OCI-LY7 (cell line): ENCODE results near the gene ZNF836. TPM values are rescaled to one million over a fixed set of nuclear protein-coding genes. Genes with fewer than 3 reads are reported as not detected.

Experiments used
- BruUV-seq: library from RNA; stranded (reverse); fragments of 400-500 nt; replicated peaks from 2 replicates; lab custom pipeline; 2021; lab: Mats Ljungman, UMichigan
- CTCF ChIA-PET: fragments of 300-600 bp; sonication (Branson Sonifier 250); formaldehyde crosslinking; loops from one replicate; lab custom pipeline; 2022; ENCODE audit warnings: antibody characterized with exemption; ENCODE audit not compliant: unreplicated experiment; lab: Charles Lee
- POLR2A ChIA-PET: fragments of 300-600 bp; sonication (Branson Sonifier 250); formaldehyde crosslinking; loops from one replicate; lab custom pipeline; 2022; ENCODE audit warnings: antibody characterized with exemption; lab: Charles Lee
- DNase-seq: peaks from one replicate; pipeline ENCODE4 v3.0.0-alpha.2; 2015; ENCODE audit warnings: low spot score
- H2AFZ ChIP-seq: fragments of 200-600 bp; sonication (generic), shearing (Covaris generic); 2 replicates; pipeline ENCODE4 v1.6.1; 2014; ENCODE audit warnings: mild to moderate bottlenecking, antibody characterized with exemption, low read length, moderate library complexity
- H3K27ac ChIP-seq: fragments of 200-600 bp; sonication (generic); 2 replicates; pipeline ENCODE4 v1.5.1; 2014; ENCODE audit warnings: mixed run types, low read depth, mild to moderate bottlenecking, moderate library complexity, low read length, inconsistent platforms; ENCODE audit not compliant: poor library complexity, severe bottlenecking
- H3K36me3 ChIP-seq: fragments of 200-600 bp; sonication (generic); 2 replicates; pipeline ENCODE4 v1.6.1; 2014; ENCODE audit warnings: mild to moderate bottlenecking, antibody characterized with exemption, low read length, moderate library complexity, mixed read lengths; ENCODE audit not compliant: insufficient read depth
- H3K4me1 ChIP-seq: fragments of 200-600 bp; sonication (generic); 2 replicates; pipeline ENCODE4 v1.5.1; 2014; ENCODE audit warnings: mild to moderate bottlenecking, low read length; ENCODE audit not compliant: insufficient read depth, poor library complexity, severe bottlenecking
- H3K4me2 ChIP-seq: fragments of 200-600 bp; sonication (generic); 2 replicates; pipeline ENCODE4 v1.6.1; 2014; ENCODE audit warnings: mild to moderate bottlenecking, low read length
- H3K4me3 ChIP-seq: fragments of 200-600 bp; sonication (generic); 2 replicates; pipeline ENCODE4 v1.5.1; 2014; ENCODE audit warnings: mild to moderate bottlenecking, low read depth, low read length; ENCODE audit not compliant: poor library complexity, severe bottlenecking
- H3K79me2 ChIP-seq: fragments of 200-600 bp; sonication (generic); 2 replicates; pipeline ENCODE4 v1.6.1; 2016; ENCODE audit warnings: low read depth, mild to moderate bottlenecking, low read length, moderate library complexity, mixed read lengths; ENCODE audit not compliant: insufficient read depth
- H3K9me2 ChIP-seq: fragments of 200-600 bp; sonication (generic); 2 replicates; pipeline ENCODE4 v1.6.1; 2016; ENCODE audit warnings: mild to moderate bottlenecking, low read length, mixed read lengths; ENCODE audit not compliant: insufficient read depth
- H3K9me3 ChIP-seq: fragments of 200-600 bp; sonication (generic); 2 replicates; pipeline ENCODE4 v1.6.1; 2014; ENCODE audit warnings: mild to moderate bottlenecking, mixed run types, low read length, mixed read lengths
- H4K20me1 ChIP-seq: fragments of 200-600 bp; sonication (generic); 2 replicates; pipeline ENCODE4 v1.6.1; 2014; ENCODE audit warnings: mild to moderate bottlenecking, antibody characterized with exemption, low read length, moderate library complexity, mixed read lengths; ENCODE audit not compliant: insufficient read depth
- EZH2phosphoT487 ChIP-seq: fragments of 200-600 bp; sonication (generic); IDR thresholded peaks from 2 replicates; pipeline ENCODE4 v1.6.1; 2018; ENCODE audit warnings: low read depth, borderline replicate concordance, mild to moderate bottlenecking, mixed run types, antibody characterized with exemption, low read length, moderate library complexity, mixed read lengths
- intact Hi-C: fragments of 100-400 bp; cut with micrococcal nuclease; formaldehyde crosslinking; loops from one replicate; pipeline ENCODE4 v1.10.0; 2022; ENCODE audit not compliant: unreplicated experiment
- total RNA-seq, 2 experiments: library from RNA; depleted of rRNA in 1 of 2; stranded (reverse); fragments of >200 nt in 1 of 2; shearing (Covaris generic) in 1 of 2; gene quantifications; 2 replicates each; pipeline ENCODE4 v1.2.3, GENCODE V29; 2014 to 2022
- TF ChIP-seq, protein P1 (sequence below): fragments of 200-600 bp; sonication (generic); conservative IDR thresholded peaks from 2 replicates; pipeline ENCODE4 v1.5.1; 2014; ENCODE audit warnings: mild to moderate bottlenecking, antibody characterized with exemption, low read length, moderate library complexity, mixed read lengths

ZNF836 gene
- total RNA-seq, 2 experiments from 2014 or later: 8.0 to 14.8 TPM

- POLR2A ChIA-PET: no interaction called here
- Histone ChIP-seq H3K4me1 (peaks cover 15% of the 10 kb centered on the region), H3K9me3 (peaks cover 10% of the 10 kb centered on the region; the same call in 1 of the 2 replicates), H3K27ac (no peak overlapping the region), H3K4me3 (peak overlapping the region; percentile 80), H3K79me2 (peaks cover 9% of the 10 kb centered on the region; the same call in 1 of the 2 replicates), H2AFZ (no peak overlapping the region), H3K4me2 (peak overlapping the region; percentile 99), H3K36me3 (peaks cover 18% of the 10 kb centered on the region), H3K9me2 (no peaks in the 10 kb centered on the region), H4K20me1 (no peaks in the 10 kb centered on the region)
- intact Hi-C loops: loop anchor here (2.0 kb wide), 1 partner anchor 52 kb away; the partner anchor contains the start of gene PPP2R1A
- CTCF ChIA-PET: no interaction called here
- no peak for DNase-seq
- TF ChIP-seq EZH2phosphoT487: no peak
- TF ChIP-seq, protein P1, sequence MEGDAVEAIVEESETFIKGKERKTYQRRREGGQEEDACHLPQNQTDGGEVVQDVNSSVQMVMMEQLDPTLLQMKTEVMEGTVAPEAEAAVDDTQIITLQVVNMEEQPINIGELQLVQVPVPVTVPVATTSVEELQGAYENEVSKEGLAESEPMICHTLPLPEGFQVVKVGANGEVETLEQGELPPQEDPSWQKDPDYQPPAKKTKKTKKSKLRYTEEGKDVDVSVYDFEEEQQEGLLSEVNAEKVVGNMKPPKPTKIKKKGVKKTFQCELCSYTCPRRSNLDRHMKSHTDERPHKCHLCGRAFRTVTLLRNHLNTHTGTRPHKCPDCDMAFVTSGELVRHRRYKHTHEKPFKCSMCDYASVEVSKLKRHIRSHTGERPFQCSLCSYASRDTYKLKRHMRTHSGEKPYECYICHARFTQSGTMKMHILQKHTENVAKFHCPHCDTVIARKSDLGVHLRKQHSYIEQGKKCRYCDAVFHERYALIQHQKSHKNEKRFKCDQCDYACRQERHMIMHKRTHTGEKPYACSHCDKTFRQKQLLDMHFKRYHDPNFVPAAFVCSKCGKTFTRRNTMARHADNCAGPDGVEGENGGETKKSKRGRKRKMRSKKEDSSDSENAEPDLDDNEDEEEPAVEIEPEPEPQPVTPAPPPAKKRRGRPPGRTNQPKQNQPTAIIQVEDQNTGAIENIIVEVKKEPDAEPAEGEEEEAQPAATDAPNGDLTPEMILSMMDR: no peak
- no TSS peak for BruUV-seq
These were observed 33.0 kb downstream of the ZNF836 start for GRCh38 chr19:52138278-52138982.

DNA sequence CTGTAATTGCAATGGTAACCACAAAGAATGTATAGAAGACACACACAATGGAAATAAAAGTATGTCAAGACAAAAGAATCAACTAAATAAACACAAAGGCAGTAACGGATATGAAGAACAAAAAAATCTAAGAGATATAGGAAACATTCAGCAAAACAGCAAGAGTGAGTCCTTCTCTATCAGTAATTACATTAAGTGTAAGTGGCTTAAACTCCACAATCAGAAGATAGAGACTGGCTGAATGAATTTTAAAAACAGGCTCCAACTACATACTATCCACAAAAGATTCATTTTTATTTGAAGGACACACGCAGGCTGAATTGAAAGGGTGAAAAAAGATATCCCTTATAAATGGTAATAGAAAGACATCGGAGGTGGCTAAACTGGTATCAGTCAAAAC is 51.1 kb downstream of the ZNF836 start:
- TF ChIP-seq, protein P1: no peak
- TF ChIP-seq EZH2phosphoT487: no peak
- Histone ChIP-seq H4K20me1 (no peaks in the 10 kb centered on the region), H3K9me2 (no peaks in the 10 kb centered on the region), H3K36me3 (peaks cover 99% of the 10 kb centered on the region), H3K4me3 (no peak overlapping the region), H3K27ac (no peak overlapping the region), H3K79me2 (no peaks in the 10 kb centered on the region), H3K4me2 (no peak overlapping the region), H3K9me3 (peaks cover 71% of the 10 kb centered on the region), H3K4me1 (no peaks in the 10 kb centered on the region), H2AFZ (no peak overlapping the region)
- intact Hi-C loops: no loop called here
- BruUV-seq: no TSS peak
- CTCF ChIA-PET: no interaction called here
- DNase-seq: no peak
- POLR2A ChIA-PET: no interaction called here

DNA sequence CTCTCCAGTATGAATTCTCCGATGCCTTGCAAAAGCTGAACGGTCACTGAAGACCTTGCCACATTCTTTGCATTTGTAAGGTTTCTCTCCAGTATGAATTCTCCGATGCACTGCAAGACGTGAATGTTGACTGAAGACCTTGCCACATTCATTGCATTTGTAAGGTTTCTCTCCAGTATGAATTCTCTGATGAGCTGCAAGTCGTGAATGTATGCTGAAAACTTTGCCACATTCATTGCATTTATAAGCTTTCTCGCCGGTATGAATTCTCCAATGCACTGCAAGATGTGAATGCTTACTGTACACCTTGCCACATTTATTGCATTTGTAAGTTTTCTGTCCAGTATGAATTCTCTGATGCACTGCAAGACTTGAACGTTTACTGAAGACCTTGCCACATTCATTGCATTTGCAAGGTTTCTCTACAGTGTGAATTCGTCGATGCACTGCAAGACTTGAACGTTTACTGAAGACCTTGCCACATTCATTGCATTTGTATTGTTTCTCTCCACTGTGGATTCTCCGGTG is 55.8 kb downstream of the ZNF836 start:
- no peaks in the 10 kb centered on the region for H3K4me1 ChIP-seq
- no peak overlapping the region for H3K27ac ChIP-seq
- TF ChIP-seq, protein P1: no peak
- TF ChIP-seq EZH2phosphoT487: no peak
- H3K79me2 ChIP-seq: no peaks in the 10 kb centered on the region
- H2AFZ ChIP-seq: no peak overlapping the region
- no TSS peak for BruUV-seq
- DNase-seq: no peak
- peaks cover 64% of the 10 kb centered on the region for H3K36me3 ChIP-seq
- no peaks in the 10 kb centered on the region for H3K9me2 ChIP-seq
- H4K20me1 ChIP-seq: no peaks in the 10 kb centered on the region
- intact Hi-C loops: no loop called here
- H3K9me3 ChIP-seq: peaks cover 88% of the 10 kb centered on the region
- no peak overlapping the region for H3K4me3 ChIP-seq
- POLR2A ChIA-PET: no interaction called here
- H3K4me2 ChIP-seq: no peak overlapping the region
- CTCF ChIA-PET: no interaction called here
